ENCODE results near the gene MED10. TPM values are rescaled to one million over a fixed set of nuclear protein-coding genes. Genes with fewer than 3 reads are reported as not detected.

MED10 gene
- total RNA-seq, 1 donor from 2014 or later: 32.3 TPM

DNA sequence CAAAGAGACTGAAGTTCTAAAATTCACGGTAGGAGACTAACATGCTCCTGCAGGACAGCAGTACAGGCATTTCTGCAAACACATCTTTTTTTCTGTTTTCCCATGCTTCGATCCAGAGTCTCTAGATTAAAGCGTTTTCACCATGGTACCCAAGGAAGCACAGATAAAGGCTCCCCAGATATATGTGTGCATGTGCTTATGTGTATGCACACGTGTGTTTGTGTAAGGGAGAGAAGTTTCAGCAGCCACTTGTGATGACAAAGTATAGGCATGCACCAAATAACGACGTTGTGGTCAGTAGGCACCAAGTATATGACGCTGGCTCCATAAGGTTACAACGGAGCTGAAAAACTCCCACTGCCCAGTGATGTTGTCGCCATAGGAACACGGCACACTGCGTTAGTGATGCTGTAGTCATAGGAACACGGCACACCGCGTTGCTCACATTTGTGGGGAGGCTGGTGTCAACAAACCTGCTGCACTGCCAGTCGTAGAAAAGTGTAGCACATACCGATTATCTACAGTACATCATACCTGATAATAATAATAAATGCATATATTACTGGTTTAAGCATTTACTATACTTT, 21.7 kb downstream of the MED10 start:
- no peak for DNase-seq (ENCODE audit: extremely low spot score, unreplicated experiment)
- peaks cover 20% of the 10 kb centered on the region for H3K27me3 Mint-ChIP-seq
- TF ChIP-seq, protein P1, sequence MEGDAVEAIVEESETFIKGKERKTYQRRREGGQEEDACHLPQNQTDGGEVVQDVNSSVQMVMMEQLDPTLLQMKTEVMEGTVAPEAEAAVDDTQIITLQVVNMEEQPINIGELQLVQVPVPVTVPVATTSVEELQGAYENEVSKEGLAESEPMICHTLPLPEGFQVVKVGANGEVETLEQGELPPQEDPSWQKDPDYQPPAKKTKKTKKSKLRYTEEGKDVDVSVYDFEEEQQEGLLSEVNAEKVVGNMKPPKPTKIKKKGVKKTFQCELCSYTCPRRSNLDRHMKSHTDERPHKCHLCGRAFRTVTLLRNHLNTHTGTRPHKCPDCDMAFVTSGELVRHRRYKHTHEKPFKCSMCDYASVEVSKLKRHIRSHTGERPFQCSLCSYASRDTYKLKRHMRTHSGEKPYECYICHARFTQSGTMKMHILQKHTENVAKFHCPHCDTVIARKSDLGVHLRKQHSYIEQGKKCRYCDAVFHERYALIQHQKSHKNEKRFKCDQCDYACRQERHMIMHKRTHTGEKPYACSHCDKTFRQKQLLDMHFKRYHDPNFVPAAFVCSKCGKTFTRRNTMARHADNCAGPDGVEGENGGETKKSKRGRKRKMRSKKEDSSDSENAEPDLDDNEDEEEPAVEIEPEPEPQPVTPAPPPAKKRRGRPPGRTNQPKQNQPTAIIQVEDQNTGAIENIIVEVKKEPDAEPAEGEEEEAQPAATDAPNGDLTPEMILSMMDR (conservative IDR thresholded peaks at IDR 0.05): no peak

DNA sequence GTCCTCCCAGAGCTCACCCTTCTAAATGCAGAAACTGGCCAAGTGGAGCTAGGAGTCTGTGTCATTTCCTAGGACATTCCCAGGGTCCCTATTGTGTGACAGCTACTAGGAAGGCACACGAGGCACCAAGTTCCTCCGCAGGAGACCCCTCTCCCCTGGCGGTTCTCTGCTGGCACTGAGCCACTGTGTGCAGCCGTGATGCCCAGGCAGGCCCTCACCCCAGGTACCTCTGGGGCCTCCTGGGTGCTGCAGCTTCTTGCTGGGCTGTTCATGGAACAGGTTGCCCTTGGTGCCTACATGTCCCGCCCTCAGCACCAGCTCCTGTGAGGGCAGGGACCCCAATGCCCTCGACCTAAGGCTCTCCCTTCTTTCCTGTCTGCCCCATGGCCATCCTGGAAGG, 23.1 kb downstream of the MED10 start:
- DNase-seq (ENCODE audit: extremely low spot score, unreplicated experiment): no peak
- no peak overlapping the region for H3K4me3 Mint-ChIP-seq
- H3K4me1 Mint-ChIP-seq (ENCODE audit: unreplicated experiment): no peaks in the 10 kb centered on the region
- no peaks in the 10 kb centered on the region for H3K36me3 Mint-ChIP-seq
- TF ChIP-seq, protein P1 (conservative IDR thresholded peaks at IDR 0.05): no peak
- H3K9me3 Mint-ChIP-seq: no peaks in the 10 kb centered on the region
- no peak overlapping the region for H3K27ac Mint-ChIP-seq
- peaks cover 20% of the 10 kb centered on the region for H3K27me3 Mint-ChIP-seq

More for the DNA sequence above, 21.7 kb downstream of the MED10 start:
- Mint-ChIP-seq H3K27ac (no peak overlapping the region), H3K9me3 (no peaks in the 10 kb centered on the region), H3K4me3 (no peak overlapping the region), H3K36me3 (no peaks in the 10 kb centered on the region), H3K4me1 (ENCODE audit: unreplicated experiment) (no peaks in the 10 kb centered on the region)

DNA sequence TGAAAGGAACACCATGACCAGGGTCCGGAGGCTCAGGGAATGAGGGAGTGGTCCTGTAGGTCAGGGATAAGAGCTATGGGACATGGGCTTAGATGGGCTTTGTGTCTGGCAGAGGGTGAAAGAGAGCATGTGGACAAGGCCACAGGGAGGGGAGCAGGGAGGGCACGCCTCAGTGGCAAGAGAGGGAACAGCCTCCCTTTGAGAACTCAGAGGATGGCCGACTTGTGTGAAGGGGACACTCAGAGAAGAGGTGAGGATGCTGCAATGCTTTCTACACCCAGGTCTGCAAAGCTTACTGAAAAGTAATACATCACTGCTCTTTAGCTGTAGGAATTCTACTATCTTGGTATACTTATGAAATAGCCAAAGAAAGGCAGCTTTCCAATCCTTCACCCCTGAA, 23.5 kb downstream of the MED10 start:
- TF ChIP-seq, protein P1 (conservative IDR thresholded peaks at IDR 0.05): no peak
- H3K4me3 Mint-ChIP-seq: no peak overlapping the region
- peaks cover 20% of the 10 kb centered on the region for H3K27me3 Mint-ChIP-seq
- H3K4me1 Mint-ChIP-seq (ENCODE audit: unreplicated experiment): no peaks in the 10 kb centered on the region
- H3K36me3 Mint-ChIP-seq: no peaks in the 10 kb centered on the region
- no peak overlapping the region for H3K27ac Mint-ChIP-seq
- DNase-seq (ENCODE audit: extremely low spot score, unreplicated experiment): no peak
- no peaks in the 10 kb centered on the region for H3K9me3 Mint-ChIP-seq

DNA sequence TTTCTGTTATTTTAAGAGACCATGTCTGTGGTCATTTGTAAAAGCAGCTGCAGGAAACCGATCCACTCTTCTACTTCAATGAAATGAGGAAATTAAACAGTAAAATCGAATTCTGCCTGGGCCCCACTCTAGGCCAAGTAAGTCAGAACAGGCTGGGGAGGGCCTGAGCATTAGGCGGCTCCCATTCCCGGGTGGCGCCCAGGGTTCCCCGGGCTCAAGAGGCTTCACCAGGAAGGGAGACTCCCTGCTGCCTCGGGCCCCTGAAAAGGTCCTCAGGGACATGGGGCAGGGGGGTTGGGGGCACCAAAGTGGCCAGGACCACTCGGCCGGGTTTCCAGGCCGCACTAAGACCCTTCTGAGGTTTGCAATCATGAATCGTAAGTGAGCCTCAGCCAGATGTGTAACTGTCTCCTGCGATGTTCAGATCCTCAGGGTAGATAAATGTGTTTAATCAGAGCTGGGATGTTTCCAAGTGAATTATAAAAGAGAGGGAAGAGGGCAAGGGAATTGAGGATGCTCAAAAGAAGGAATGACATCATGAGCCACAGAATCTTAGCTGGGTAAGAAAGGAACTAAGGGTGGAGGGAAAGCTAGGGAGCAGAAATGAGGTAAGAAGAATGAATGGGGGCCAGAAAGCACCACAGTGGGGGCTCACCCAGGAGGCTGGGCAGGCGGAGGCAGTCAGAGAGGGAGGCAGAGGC, 24.6 kb downstream of the MED10 start:
- Mint-ChIP-seq H3K27me3 (peaks cover 20% of the 10 kb centered on the region), H3K9me3 (no peaks in the 10 kb centered on the region), H3K27ac (no peak overlapping the region), H3K36me3 (no peaks in the 10 kb centered on the region), H3K4me1 (ENCODE audit: unreplicated experiment) (no peaks in the 10 kb centered on the region), H3K4me3 (no peak overlapping the region)
- DNase-seq (ENCODE audit: extremely low spot score, unreplicated experiment): no peak
- TF ChIP-seq, protein P1 (conservative IDR thresholded peaks at IDR 0.05): no peak

DNA sequence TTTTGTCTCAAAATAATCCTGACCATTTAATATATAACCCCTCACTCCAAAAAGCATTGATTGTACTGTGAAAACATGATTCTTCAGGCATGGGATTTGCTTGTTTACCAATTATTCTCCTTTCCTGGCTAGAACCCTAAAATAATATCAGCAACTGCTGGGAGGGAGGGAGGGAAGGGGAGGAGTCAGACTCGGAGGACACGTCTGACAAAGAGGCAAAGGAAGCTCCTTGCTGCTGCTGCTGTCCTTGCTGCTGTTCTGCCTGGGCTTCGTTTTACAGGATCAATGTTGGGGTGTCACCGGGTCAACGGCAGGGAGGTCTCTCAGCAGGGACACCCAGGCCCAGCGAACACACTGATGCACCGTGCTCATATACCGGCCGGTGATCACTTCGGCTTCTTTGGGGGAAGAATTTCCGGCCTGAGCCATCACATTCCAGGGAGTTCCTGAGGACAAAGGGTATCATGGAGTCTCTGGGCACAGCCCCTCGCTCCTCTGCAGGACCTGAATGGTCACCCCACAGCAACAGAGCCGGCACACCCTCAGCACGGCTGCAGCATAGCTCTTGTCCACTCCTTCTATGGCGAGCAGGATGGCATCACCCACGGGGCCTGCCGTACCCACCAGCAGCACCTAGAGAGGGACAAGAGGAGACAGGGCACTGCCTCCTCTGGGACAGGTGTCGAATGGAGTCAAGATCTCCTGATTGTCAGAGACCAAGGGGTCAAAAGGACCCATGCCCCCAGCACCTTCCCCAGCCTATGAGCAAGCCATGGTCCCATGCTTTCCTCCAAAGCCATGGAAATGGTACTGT, 27.9 kb downstream of the MED10 start:
- DNase-seq (ENCODE audit: extremely low spot score, unreplicated experiment): no peak
- H3K36me3 Mint-ChIP-seq: no peaks in the 10 kb centered on the region
- H3K27me3 Mint-ChIP-seq: peaks cover 17% of the 10 kb centered on the region
- H3K27ac Mint-ChIP-seq: no peak overlapping the region
- H3K4me3 Mint-ChIP-seq: no peak overlapping the region
- H3K9me3 Mint-ChIP-seq: no peaks in the 10 kb centered on the region
- H3K4me1 Mint-ChIP-seq (ENCODE audit: unreplicated experiment): no peaks in the 10 kb centered on the region
- TF ChIP-seq, protein P1 (conservative IDR thresholded peaks at IDR 0.05): no peak

Data from type B pancreatic cell (in vitro differentiated cells).